Nasal cavity respiratory epithelium epithelial cell of viscerocranial mucosa (primary cell): Measurements from ENCODE around the gene RASIP1. TPM values are rescaled to one million over a fixed set of nuclear protein-coding genes. Genes with fewer than 3 reads are reported as not detected.

Experiments used
- total RNA-seq: library from RNA; depleted of rRNA; stranded (reverse); fragments of >200 nt; gene quantifications from 2 replicates; pipeline ENCODE4 v1.2.3, GENCODE V29; 2014

RASIP1 gene
- total RNA-seq = 0.71 and 1.4 TPM in 2 replicates

GRCh38 chr19:48740164-48740972, at the start of gene RASIP1:
TSS of gene RASIP1 (minus strand) at chr19:48740610. CDS start at chr19:48740282, 328 bp downstream.

GRCh38 chr19:48755084-48755641, 14.8 kb upstream of the RASIP1 start, which contains the start of gene FGF21:
TSS of gene FGF21 (plus strand) at chr19:48755524. CDS start at chr19:48756237, 713 bp downstream.

GRCh38 chr19:48752496-48753365, 12.3 kb upstream of the RASIP1 start, which contains the start of gene FUT1:
TSS of gene FUT1 (minus strand) at chr19:48752641. CDS start at chr19:48751281, 1,360 bp downstream.

GRCh38 chr19:48746738-48747575, 6.5 kb upstream of the RASIP1 start, which contains the start of gene IZUMO1:
TSS of gene IZUMO1 (minus strand) at chr19:48746909. CDS start at chr19:48745859, 1,050 bp downstream.

GRCh38 chr19:48719263-48720171, 20.9 kb downstream of the RASIP1 start, which contains the start of gene MAMSTR:
TSS of gene MAMSTR (minus strand) at chr19:48719725. CDS start at chr19:48719031, 694 bp downstream.

GRCh38 chr19:48695743-48696352, 44.6 kb downstream of the RASIP1 start, which contains the start of gene FUT2:
TSS of gene FUT2 (plus strand) at chr19:48695971. CDS start at chr19:48702957, 6,986 bp downstream.

GRCh38 chr19:48672994-48673393, 67.4 kb downstream of the RASIP1 start, which contains the start of gene NTN5:
TSS of gene NTN5 (minus strand) at chr19:48673017. CDS start at chr19:48670986, 2,031 bp downstream.

Other genes with a start within 250 kb of the RASIP1 start
- gene LMTK3, start 228.8 kb downstream of the RASIP1 start, total RNA-seq = 1.0 and 3.6 TPM in 2 replicates
- 7.8 and 9.9 TPM in 2 replicates for gene SULT2B1, start 188.4 kb downstream of the RASIP1 start, total RNA-seq
- 0.21 TPM in 1 of 2 replicates, not detected in the other for gene SPACA4, start 133.9 kb downstream of the RASIP1 start, total RNA-seq
- gene FAM83E, start 125.5 kb downstream of the RASIP1 start, total RNA-seq = 17.0 and 25.6 TPM in 2 replicates
- 1,268 and 2,578 TPM in 2 replicates for gene RPL18, start 121.4 kb downstream of the RASIP1 start, total RNA-seq
- gene SPHK2, start 121.1 kb downstream of the RASIP1 start, total RNA-seq = 4.3 and 5.5 TPM in 2 replicates
- 5.5 and 12.2 TPM in 2 replicates for gene DBP, start 103.2 kb downstream of the RASIP1 start, total RNA-seq
- gene CA11, start 94.4 kb downstream of the RASIP1 start, total RNA-seq = 2.4 and 4.8 TPM in 2 replicates
- 0.14 TPM in 1 of 2 replicates, not detected in the other for gene NTN5, start 67.6 kb downstream of the RASIP1 start, total RNA-seq
- 5.1 and 46.3 TPM in 2 replicates for gene FUT2, start 44.6 kb downstream of the RASIP1 start, total RNA-seq
- 0.34 and 0.57 TPM in 2 replicates for gene MAMSTR, start 20.9 kb downstream of the RASIP1 start, total RNA-seq
- gene IZUMO1, start 6.3 kb upstream of the RASIP1 start, total RNA-seq = 0.36 and 0.68 TPM in 2 replicates
- 16.3 and 30.4 TPM in 2 replicates for gene FUT1, start 12.0 kb upstream of the RASIP1 start, total RNA-seq
- 0.21 and 0.34 TPM in 2 replicates for gene FGF21, start 14.9 kb upstream of the RASIP1 start, total RNA-seq
- 21.9 and 27.1 TPM in 2 replicates for gene BCAT2, start 70.4 kb upstream of the RASIP1 start, total RNA-seq
- 2.9 and 5.1 TPM in 2 replicates for gene HSD17B14, start 95.9 kb upstream of the RASIP1 start, total RNA-seq
- 1.0 and 4.2 TPM in 2 replicates for gene PLEKHA4, start 128.0 kb upstream of the RASIP1 start, total RNA-seq
- gene PPP1R15A, start 131.8 kb upstream of the RASIP1 start, total RNA-seq = 194 and 385 TPM in 2 replicates
- gene TULP2, start 158.1 kb upstream of the RASIP1 start, total RNA-seq = 0.34 TPM in 1 of 2 replicates, not detected in the other
- 98.8 and 207 TPM in 2 replicates for gene NUCB1, start 159.7 kb upstream of the RASIP1 start, total RNA-seq
- gene DHDH, start 193.1 kb upstream of the RASIP1 start, total RNA-seq = 1.6 and 14.7 TPM in 2 replicates
- 55.3 and 64.6 TPM in 2 replicates for gene BAX, start 214.3 kb upstream of the RASIP1 start, total RNA-seq
- gene FTL, start 224.7 kb upstream of the RASIP1 start, total RNA-seq = 3,338 and 4,738 TPM in 2 replicates